GM12878 (cell line): ENCODE data around the gene SRGAP1. TPM values are rescaled to one million over a fixed set of nuclear protein-coding genes. Genes with fewer than 3 reads are reported as not detected.

Experiments used
- BCL3 ChIP-seq: IDR thresholded peaks from 2 replicates; pipeline ENCODE4 v1.6.1; 2011; ENCODE audit warnings: borderline replicate concordance, low read depth, mild to moderate bottlenecking, moderate library complexity, low read length; ENCODE audit not compliant: insufficient read depth, poor library complexity, severe bottlenecking
- CBX3 ChIP-seq: fragments of 200-600 bp; sonication (generic); IDR thresholded peaks from 2 replicates; pipeline ENCODE4 v1.6.1; 2016; ENCODE audit warnings: low read depth, borderline replicate concordance
- ESRRA ChIP-seq: IDR thresholded peaks from 2 replicates; pipeline ENCODE4 v1.6.1; 2012; ENCODE audit warnings: mild to moderate bottlenecking, low read length, improper control_type of control experiment
- GABPA ChIP-seq: IDR thresholded peaks from 2 replicates; pipeline ENCODE4 v1.6.1; 2014; ENCODE audit warnings: antibody characterized with exemption, low read depth, mild to moderate bottlenecking, inconsistent platforms
- IRF3 ChIP-seq: fragments of 450-650 bp; IDR thresholded peaks from 2 replicates; pipeline ENCODE4 v1.6.1; 2014; ENCODE audit warnings: mild to moderate bottlenecking
- NFIC ChIP-seq: IDR thresholded peaks from 2 replicates; pipeline ENCODE4 v1.6.1; 2012; ENCODE audit warnings: low read depth, mild to moderate bottlenecking, inconsistent platforms, low read length, moderate library complexity
- PRDM15 ChIP-seq: fragments of 450-650 bp; formaldehyde crosslinking; IDR thresholded peaks from 2 replicates; pipeline ENCODE4 v1.4.0; 2020; ENCODE audit warnings: mild to moderate bottlenecking, moderate library complexity
- TARDBP ChIP-seq: IDR thresholded peaks from 2 replicates; pipeline ENCODE4 v1.6.1; 2016; ENCODE audit warnings: borderline replicate concordance
- ZBTB33 ChIP-seq: fragments of 450-650 bp; IDR thresholded peaks from 2 replicates; pipeline ENCODE4 v1.6.1; 2017; ENCODE audit warnings: mild to moderate bottlenecking
- polyA plus RNA-seq, 11 experiments: library from polyadenylated mRNA; depleted of rRNA in 4 of 11; unstranded in 6 of 11; stranded (reverse) in 5 of 11; fragments of >200 nt; fragmentation: Nextera tagmentation in 4 of 11; fragmentation: Illumina TruSeq in 1 of 11; extraction: Ambion mirVana in 4 of 11; extraction: Trizol in 1 of 11; gene quantifications; 1 replicate in 1 of 11; 2 replicates in 10 of 11; pipeline versions ENCODE4 v1.2.1 to v1.2.3, GENCODE V29; 2011 to 2016; ENCODE audit warnings: inconsistent platforms in 2 of 11, missing spikeins in 2 of 11, low read depth in 1 of 11
- total RNA-seq, 4 experiments: library from RNA; depleted of rRNA in 3 of 4; stranded (reverse); fragments of >200 nt in 3 of 4; fragmentation: Illumina TruSeq in 1 of 4; extraction: Trizol in 1 of 4; gene quantifications; 2 replicates each; pipeline versions ENCODE4 v1.2.1 to v1.2.3, GENCODE V29; 2013 to 2021

Gene SRGAP1
- total and polyA plus RNA-seq, 10 of the 15 experiments (the other 5 are each of a cell fraction or from before 2014, with no cell fraction given), result 0.16 to 0.85 (median 0.46) TPM

- no peak for TF ChIP-seq IRF3
- TF ChIP-seq BCL3, result no peak
- TF ChIP-seq ESRRA, result no peak
- TF ChIP-seq NFIC, result 0 out of 2 replicates have a peak, but pooled peaks have one; percentile 30
- TF ChIP-seq GABPA, result no peak
- TF ChIP-seq TARDBP, result no peak
- no peak for TF ChIP-seq PRDM15
- no peak for TF ChIP-seq ZBTB33
- no peak for TF ChIP-seq CBX3
These were observed 342.3 kb downstream of the SRGAP1 start (continued) for GRCh38 chr12:64186789-64187188.
